ENCODE measurements around the gene SLC25A25. TPM values are rescaled to one million over a fixed set of nuclear protein-coding genes. Genes with fewer than 3 reads are reported as not detected.

SLC25A25 gene
- total and polyA plus RNA-seq, 2 donors (not counting 3 experiments of a cell fraction or from before 2014, with no cell fraction given): 18.1 to 20.2 TPM

GRCh38 chr9:128048663-128049062 is 19.4 kb upstream of the SLC25A25 start:
- FAIRE-seq (no peak), DNase-seq (ENCODE audit: low read depth, low spot score) (no peak)
- no peaks in the 10 kb centered on the region for H4K20me1 ChIP-seq (replicated peaks; ENCODE audit: control insufficient read depth, extremely low read depth, insufficient read depth, low read length)
- H3K27ac ChIP-seq (ENCODE audit: insufficient read depth, low read depth, low read length): no peak overlapping the region
- no peaks in the 10 kb centered on the region for H3K36me3 ChIP-seq (ENCODE audit: control insufficient read depth in 2 of 2, extremely low read depth in 1 of 2, insufficient read depth in 2 of 2, low read length in 2 of 2)
- no peaks in the 10 kb centered on the region for H3K79me2 ChIP-seq (ENCODE audit: control insufficient read depth, insufficient read depth, low read length)
- ChIA-PET POLR2A (no interaction called here), CTCF (interaction anchor here (0.7 to 1.0 kb wide), 2 partner anchors 36 to 69 kb away, joined by 3 to 4 read pairs; no protein-coding TSS in a partner anchor)
- intact Hi-C loops (cut with micrococcal nuclease): no loop called here
- H3K9me3 ChIP-seq (replicated peaks; ENCODE audit: control insufficient read depth, insufficient read depth, low read length): no peaks in the 10 kb centered on the region
- H2AFZ ChIP-seq (ENCODE audit: low read depth, low read length): no peak overlapping the region
- no peaks in the 10 kb centered on the region for H3K27me3 ChIP-seq (ENCODE audit: control insufficient read depth in 2 of 2, insufficient read depth in 2 of 2, low read length in 2 of 2)
- dilution Hi-C loops (cut with MboI; ENCODE audit: extremely low pct_ligation_motif_present, low sequenced_read_pairs): no loop called here
- H3K4me2 ChIP-seq (ENCODE audit: insufficient read depth, low read length): no peak overlapping the region
- H3K9me1 ChIP-seq (replicated peaks; ENCODE audit: control insufficient read depth, extremely low read depth, insufficient read depth, low read length): no peaks in the 10 kb centered on the region
- TF ChIP-seq POLR2AphosphoS5 (IDR thresholded peaks at IDR 0.05; ENCODE audit: insufficient read depth, low read depth, low read length) (no peak), POLR2A (IDR thresholded peaks at IDR 0.05; ENCODE audit: low read depth, low read length) (no peak), GATA2 (IDR thresholded peaks at IDR 0.05; ENCODE audit: insufficient read depth, insufficient read length, low read depth, low read length) (no peak), MYC (IDR thresholded peaks at IDR 0.05; ENCODE audit: low read depth, low read length) (no peak), JUN (IDR thresholded peaks at IDR 0.05; ENCODE audit: borderline replicate concordance, insufficient read depth, insufficient read length, low read depth) (no peak), FOS (IDR thresholded peaks at IDR 0.05; ENCODE audit: borderline replicate concordance, insufficient read depth, low read length) (no peak), CTCF (IDR thresholded peaks at IDR 0.05; ENCODE audit: extremely low read depth in 1 of 2, insufficient read depth in 1 of 2, low read depth in 1 of 2, low read length in 2 of 2) (no peak), MAX (IDR thresholded peaks at IDR 0.05; ENCODE audit: insufficient read depth, insufficient read length) (no peak), EZH2 (IDR thresholded peaks at IDR 0.05; ENCODE audit: borderline replicate concordance, low read depth, low read length, severe bottlenecking) (no peak)
- no TSS peak for BruUV-seq (replicated peaks)
- H3K4me3 ChIP-seq (replicated peaks in 1 of 3; ENCODE audit: insufficient read depth in 1 of 3, low read depth in 1 of 3, low read length in 3 of 3): no peak overlapping the region
- no peaks in the 10 kb centered on the region for H3K4me1 ChIP-seq (ENCODE audit: control insufficient read depth, extremely low read depth, insufficient read depth, low read length)
- no peak overlapping the region for H3K9ac ChIP-seq (replicated peaks; ENCODE audit: extremely low read depth, insufficient read depth, low read length)

Data from endothelial cell of umbilical vein (primary cell).